Fibroblast of pulmonary artery (primary cell): Measurements from ENCODE around the gene TMEM200C.

Source experiments
- DNase-seq: peaks from one replicate; pipeline ENCODE4 v3.0.0-alpha.2; 2010; ENCODE audit warnings: low read depth
- H3K4me3 ChIP-seq: replicated peaks from 2 replicates; pipeline ENCODE4 v1.5.1; 2011; ENCODE audit warnings: low read depth, mild to moderate bottlenecking, control low read depth, low read length, moderate library complexity
- TF ChIP-seq, protein P1 (sequence below): IDR thresholded peaks from 2 replicates; pipeline ENCODE4 v1.5.1; 2011; ENCODE audit warnings: mild to moderate bottlenecking, control low read depth, low read length, inconsistent platforms; ENCODE audit errors: missing control alignments

TMEM200C gene

DNA sequence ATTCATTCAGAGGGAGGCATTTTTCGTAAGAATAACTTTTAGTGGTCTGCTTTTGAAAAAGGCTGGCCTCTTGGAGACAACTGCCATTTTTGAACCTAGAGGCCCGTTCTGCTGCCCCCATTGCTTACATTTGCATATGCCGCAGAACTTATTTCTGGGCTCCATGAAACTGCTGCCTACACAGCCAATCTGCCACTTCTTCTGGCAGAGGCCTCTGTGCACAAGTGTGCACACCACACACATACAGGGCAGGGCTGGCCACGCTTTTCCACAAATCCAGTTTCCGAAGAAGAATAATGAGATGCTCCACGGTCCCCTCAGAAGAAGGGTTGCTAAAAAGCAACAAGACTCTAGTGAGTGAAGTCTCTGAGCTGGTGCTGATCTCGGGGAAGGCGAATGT is 56.2 kb downstream of the TMEM200C start:
- H3K4me3 ChIP-seq = no peak overlapping the region
- TF ChIP-seq, protein P1, sequence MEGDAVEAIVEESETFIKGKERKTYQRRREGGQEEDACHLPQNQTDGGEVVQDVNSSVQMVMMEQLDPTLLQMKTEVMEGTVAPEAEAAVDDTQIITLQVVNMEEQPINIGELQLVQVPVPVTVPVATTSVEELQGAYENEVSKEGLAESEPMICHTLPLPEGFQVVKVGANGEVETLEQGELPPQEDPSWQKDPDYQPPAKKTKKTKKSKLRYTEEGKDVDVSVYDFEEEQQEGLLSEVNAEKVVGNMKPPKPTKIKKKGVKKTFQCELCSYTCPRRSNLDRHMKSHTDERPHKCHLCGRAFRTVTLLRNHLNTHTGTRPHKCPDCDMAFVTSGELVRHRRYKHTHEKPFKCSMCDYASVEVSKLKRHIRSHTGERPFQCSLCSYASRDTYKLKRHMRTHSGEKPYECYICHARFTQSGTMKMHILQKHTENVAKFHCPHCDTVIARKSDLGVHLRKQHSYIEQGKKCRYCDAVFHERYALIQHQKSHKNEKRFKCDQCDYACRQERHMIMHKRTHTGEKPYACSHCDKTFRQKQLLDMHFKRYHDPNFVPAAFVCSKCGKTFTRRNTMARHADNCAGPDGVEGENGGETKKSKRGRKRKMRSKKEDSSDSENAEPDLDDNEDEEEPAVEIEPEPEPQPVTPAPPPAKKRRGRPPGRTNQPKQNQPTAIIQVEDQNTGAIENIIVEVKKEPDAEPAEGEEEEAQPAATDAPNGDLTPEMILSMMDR = no peak
- no peak for DNase-seq
